ENCODE results near the gene LCN1.

The LCN1 gene

DNA sequence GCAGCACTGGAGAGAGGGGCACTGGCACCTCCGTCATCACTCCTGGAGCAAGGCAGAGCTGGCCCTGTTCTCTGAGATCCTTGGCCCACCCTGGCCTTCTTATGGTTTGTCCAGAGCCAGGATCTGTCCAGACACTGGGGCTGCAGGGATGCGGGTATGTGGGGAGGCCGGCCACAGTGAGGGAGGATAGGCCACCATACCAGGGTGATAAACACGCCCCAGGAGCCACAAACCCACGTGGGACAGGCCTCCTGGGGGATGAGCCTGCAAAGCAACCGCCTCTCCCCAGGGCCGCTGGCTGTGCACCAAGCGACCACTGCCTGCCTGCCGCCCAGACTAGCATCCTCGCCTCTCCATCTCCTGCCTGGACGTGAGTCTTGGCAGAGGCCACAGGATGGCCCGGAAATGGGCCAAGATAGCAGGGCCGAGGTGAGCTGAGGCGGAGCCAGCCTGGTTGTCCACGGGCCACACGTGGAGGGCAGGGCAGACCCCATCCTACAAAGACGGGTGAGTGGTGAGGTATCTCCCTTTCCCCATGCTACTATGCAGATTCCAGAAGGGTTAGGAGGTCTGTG lies 29.2 kb downstream of the LCN1 start:
- H3K27me3 Mint-ChIP-seq (ENCODE audit: low read depth), result no peaks in the 10 kb centered on the region
- H3K9me3 Mint-ChIP-seq, result peaks cover 4% of the 10 kb centered on the region
- TF ChIP-seq, protein P1, sequence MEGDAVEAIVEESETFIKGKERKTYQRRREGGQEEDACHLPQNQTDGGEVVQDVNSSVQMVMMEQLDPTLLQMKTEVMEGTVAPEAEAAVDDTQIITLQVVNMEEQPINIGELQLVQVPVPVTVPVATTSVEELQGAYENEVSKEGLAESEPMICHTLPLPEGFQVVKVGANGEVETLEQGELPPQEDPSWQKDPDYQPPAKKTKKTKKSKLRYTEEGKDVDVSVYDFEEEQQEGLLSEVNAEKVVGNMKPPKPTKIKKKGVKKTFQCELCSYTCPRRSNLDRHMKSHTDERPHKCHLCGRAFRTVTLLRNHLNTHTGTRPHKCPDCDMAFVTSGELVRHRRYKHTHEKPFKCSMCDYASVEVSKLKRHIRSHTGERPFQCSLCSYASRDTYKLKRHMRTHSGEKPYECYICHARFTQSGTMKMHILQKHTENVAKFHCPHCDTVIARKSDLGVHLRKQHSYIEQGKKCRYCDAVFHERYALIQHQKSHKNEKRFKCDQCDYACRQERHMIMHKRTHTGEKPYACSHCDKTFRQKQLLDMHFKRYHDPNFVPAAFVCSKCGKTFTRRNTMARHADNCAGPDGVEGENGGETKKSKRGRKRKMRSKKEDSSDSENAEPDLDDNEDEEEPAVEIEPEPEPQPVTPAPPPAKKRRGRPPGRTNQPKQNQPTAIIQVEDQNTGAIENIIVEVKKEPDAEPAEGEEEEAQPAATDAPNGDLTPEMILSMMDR (IDR thresholded peaks at IDR 0.05; ENCODE audit: unreplicated experiment in 3 of 3), result no peak
- H3K36me3 Mint-ChIP-seq (ENCODE audit: low read depth), result no peaks in the 10 kb centered on the region
- H3K4me1 Mint-ChIP-seq, result no peaks in the 10 kb centered on the region
- no peak overlapping the region for H3K4me3 Mint-ChIP-seq
- H3K27ac Mint-ChIP-seq, result no peak overlapping the region

GRCh38 chr9:135551031-135551430 lies 29.8 kb downstream of the LCN1 start:
- TF ChIP-seq, protein P1 (IDR thresholded peaks at IDR 0.05; ENCODE audit: unreplicated experiment in 3 of 3), result no peak
- H3K36me3 Mint-ChIP-seq (ENCODE audit: low read depth), result no peaks in the 10 kb centered on the region
- no peaks in the 10 kb centered on the region for H3K27me3 Mint-ChIP-seq (ENCODE audit: low read depth)
- no peak overlapping the region for H3K27ac Mint-ChIP-seq
- H3K4me3 Mint-ChIP-seq, result no peak overlapping the region
- H3K4me1 Mint-ChIP-seq, result no peaks in the 10 kb centered on the region
- peaks cover 4% of the 10 kb centered on the region for H3K9me3 Mint-ChIP-seq

DNA sequence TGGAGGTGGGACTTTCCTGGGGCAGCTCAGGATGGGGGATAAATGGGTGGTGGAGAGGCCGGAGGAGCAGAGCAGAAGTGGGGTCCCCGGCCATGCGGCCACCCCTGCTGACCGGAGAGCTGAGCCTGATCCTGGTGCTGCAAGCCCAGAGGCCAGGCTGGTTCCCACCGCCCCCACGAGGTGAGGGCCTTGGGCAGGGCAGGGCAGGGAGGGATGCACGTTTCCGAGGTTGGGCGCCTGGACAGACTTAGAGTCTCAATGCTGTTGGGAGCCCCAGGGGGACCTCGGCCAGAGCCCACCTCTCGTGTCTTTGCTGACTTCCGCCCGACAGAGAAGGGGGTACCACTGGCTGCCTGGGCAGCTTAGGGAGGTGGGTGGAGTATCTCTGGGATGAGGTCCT lies 30.2 kb downstream of the LCN1 start:
- Mint-ChIP-seq H3K36me3 (ENCODE audit: low read depth) (no peaks in the 10 kb centered on the region), H3K27ac (no peak overlapping the region)
- TF ChIP-seq, protein P1 (IDR thresholded peaks at IDR 0.05; ENCODE audit: unreplicated experiment in 3 of 3), result no peak

DNA sequence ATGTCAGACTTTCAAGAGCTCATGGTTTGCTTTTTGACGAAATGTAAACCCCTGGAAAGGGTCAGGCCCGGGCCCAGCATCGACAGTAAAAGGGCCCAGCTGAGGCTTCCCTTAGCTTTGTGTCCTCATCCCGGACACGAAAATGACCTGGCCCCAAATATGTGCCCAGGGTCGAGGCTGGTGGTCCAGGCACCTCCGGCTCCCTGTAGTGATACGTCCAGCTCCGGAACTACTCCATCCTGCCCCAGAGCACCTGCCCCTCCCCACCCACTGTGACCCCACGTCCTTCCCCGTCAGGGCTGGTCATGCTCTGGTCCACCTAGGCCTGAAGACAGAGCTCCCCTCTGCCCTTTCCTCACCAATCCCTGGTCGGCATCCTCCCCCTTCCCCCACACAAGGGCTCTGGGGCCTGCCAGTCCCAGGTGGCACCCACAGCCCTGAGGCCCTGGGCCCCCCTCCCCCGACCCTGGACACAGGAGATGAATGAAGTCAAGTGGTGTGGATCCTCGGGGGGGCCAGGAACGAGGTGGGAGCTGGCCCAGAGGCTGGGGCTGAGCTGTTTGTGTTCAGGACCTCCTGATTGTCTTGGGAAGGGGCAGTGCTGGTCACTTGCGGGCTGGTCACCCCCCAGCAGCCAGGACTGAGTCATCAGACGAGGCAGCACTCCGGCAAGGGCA lies 30.9 kb downstream of the LCN1 start:
- H3K9me3 Mint-ChIP-seq, result peaks cover 4% of the 10 kb centered on the region
- TF ChIP-seq, protein P1 (IDR thresholded peaks at IDR 0.05; ENCODE audit: unreplicated experiment in 3 of 3), result no peak
- no peaks in the 10 kb centered on the region for H3K27me3 Mint-ChIP-seq (ENCODE audit: low read depth)
- H3K4me1 Mint-ChIP-seq, result no peaks in the 10 kb centered on the region
- H3K4me3 Mint-ChIP-seq, result no peak overlapping the region
- H3K27ac Mint-ChIP-seq, result no peak overlapping the region
- no peaks in the 10 kb centered on the region for H3K36me3 Mint-ChIP-seq (ENCODE audit: low read depth)

More for the DNA sequence above, 30.2 kb downstream of the LCN1 start:
- Mint-ChIP-seq H3K27me3 (ENCODE audit: low read depth) (no peaks in the 10 kb centered on the region), H3K4me1 (no peaks in the 10 kb centered on the region), H3K4me3 (no peak overlapping the region), H3K9me3 (peaks cover 4% of the 10 kb centered on the region)

DNA sequence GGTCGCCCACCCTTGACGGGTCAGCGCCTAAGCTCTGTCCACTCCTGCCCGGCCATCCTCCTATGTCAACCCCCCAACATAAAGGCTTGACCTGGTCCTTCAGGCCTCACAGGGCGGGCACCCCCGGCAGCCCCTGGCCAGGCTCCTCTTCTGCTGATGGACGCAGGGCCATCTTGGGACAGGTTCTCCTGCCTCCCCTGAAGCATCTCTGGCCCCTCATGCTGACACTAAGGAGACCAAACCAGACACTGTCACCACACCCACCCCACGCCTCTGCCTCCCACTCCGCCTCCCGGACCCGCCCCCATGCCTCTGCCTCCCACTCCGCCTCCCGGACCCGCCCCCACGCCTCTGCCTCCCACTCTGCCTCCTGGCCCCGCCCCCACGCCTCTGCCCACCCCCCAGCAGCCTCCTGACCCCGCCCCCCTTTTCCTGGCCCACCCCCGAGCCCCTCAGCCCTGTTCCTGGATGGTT lies 31.5 kb downstream of the LCN1 start:
- H3K27ac Mint-ChIP-seq, result no peak overlapping the region
- H3K27me3 Mint-ChIP-seq (ENCODE audit: low read depth), result peaks cover under 1% of the 10 kb centered on the region
- H3K9me3 Mint-ChIP-seq, result peaks cover 4% of the 10 kb centered on the region

More for the DNA sequence above, 31.5 kb downstream of the LCN1 start:
- Mint-ChIP-seq H3K4me3 (no peak overlapping the region), H3K36me3 (ENCODE audit: low read depth) (no peaks in the 10 kb centered on the region), H3K4me1 (no peaks in the 10 kb centered on the region)
- TF ChIP-seq, protein P1 (IDR thresholded peaks at IDR 0.05; ENCODE audit: unreplicated experiment in 3 of 3), result no peak
